Urinary bladder (tissue), 4 donors: ENCODE measurements around the gene WFIKKN1. TPM values are rescaled to one million over a fixed set of nuclear protein-coding genes. Genes with fewer than 3 reads are reported as not detected.
A peak's percentile ranks its signal among the peaks of the same experiment; 100 is the strongest.

Experiments
- DNase-seq: peaks from one replicate; pipeline ENCODE4 v3.0.0-alpha.2; 2015; ENCODE audit errors: extremely low spot score
- H3K27ac ChIP-seq: one replicate; pipeline ENCODE4 v1.5.1; 2013; ENCODE audit warnings: low read depth, mild to moderate bottlenecking, moderate library complexity
- H3K36me3 ChIP-seq: one replicate; pipeline ENCODE4 v1.6.1; 2013; ENCODE audit warnings: mild to moderate bottlenecking, moderate library complexity; ENCODE audit not compliant: insufficient read depth
- H3K4me1 ChIP-seq: one replicate; pipeline ENCODE4 v1.6.1; 2013; ENCODE audit warnings: mild to moderate bottlenecking, moderate library complexity; ENCODE audit not compliant: insufficient read depth
- H3K4me3 ChIP-seq: one replicate; pipeline ENCODE4 v1.5.1; 2013; ENCODE audit warnings: low read depth, low read length
- WGBS: extraction: QIAGEN DNeasy Blood & Tissue Kit; methylation state at CpG from one replicate; pipeline ENCODE4 v1.1.7; 2013; 5-methylcytosine and 5-hydroxymethylcytosine counted together
- polyA plus RNA-seq: library from polyadenylated mRNA; stranded (reverse); fragments of 200-250 nt; gene quantifications from one replicate; pipeline ENCODE4 v1.2.3, GENCODE V29; 2013
- total RNA-seq: library from RNA; depleted of rRNA; stranded (reverse); fragments of >200 nt; gene quantifications from one replicate; pipeline ENCODE4 v1.2.3, GENCODE V29; 2014
- donor health status: healthy with polysubstance abuse.
- donor health status: healthy.

The WFIKKN1 gene
- total and polyA plus RNA-seq, 2 donors: 0.30 to 0.37 TPM

DNA sequence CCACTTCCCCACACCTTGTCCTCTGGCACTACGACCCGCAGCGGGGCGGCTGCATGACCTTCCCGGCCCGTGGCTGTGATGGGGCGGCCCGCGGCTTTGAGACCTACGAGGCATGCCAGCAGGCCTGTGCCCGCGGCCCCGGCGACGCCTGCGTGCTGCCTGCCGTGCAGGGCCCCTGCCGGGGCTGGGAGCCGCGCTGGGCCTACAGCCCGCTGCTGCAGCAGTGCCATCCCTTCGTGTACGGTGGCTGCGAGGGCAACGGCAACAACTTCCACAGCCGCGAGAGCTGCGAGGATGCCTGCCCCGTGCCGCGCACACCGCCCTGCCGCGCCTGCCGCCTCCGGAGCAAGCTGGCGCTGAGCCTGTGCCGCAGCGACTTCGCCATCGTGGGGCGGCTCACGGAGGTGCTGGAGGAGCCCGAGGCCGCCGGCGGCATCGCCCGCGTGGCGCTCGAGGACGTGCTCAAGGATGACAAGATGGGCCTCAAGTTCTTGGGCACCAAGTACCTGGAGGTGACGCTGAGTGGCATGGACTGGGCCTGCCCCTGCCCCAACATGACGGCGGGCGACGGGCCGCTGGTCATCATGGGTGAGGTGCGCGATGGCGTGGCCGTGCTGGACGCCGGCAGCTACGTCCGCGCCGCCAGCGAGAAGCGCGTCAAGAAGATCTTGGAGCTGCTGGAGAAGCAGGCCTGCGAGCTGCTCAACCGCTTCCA is 2.7 kb downstream of the WFIKKN1 start:
- no peaks in the 10 kb centered on the region for H3K4me1 ChIP-seq
- no peak overlapping the region for H3K27ac ChIP-seq
- DNase-seq: no peak
- H3K4me3 ChIP-seq: no peak overlapping the region
- WGBS: 97% methylated on average over 74 of the region's 74 CpGs
- H3K36me3 ChIP-seq: no peaks in the 10 kb centered on the region

DNA sequence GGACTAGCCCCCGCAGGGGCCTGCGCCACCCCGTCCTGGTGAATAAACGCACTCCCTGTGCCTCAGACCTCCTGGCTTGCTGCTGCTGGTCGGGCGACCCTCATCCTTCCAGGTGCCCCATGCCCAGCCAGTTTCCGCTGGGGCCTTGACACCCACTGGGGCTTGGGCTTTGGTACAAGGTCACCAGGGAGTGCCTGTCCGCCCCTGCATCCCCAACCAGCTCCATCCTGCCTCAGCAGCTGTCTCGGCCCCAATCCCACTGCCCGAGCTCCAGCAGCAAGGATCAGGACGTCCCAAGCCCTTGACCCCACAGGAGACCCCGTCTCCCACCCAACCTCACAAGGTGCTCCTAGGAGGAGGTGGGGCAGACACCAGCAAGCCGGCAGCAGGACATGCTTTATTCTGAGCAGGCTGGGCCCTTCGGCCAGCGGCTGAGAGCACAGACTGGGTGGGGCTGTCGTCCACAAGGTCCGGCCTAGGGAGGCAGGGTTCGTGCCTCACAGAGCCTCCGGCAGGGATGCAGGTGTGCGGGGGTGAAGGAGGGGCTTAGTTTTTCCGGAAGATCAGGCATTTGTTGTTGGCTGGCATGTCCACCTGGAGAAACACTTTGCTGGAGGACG is 3.4 kb downstream of the WFIKKN1 start:
- DNase-seq: no peak
- Histone ChIP-seq H3K4me3 (no peak overlapping the region), H3K27ac (no peak overlapping the region), H3K36me3 (no peaks in the 10 kb centered on the region), H3K4me1 (no peaks in the 10 kb centered on the region)
- 91% methylated on average over 22 of the region's 22 CpGs for WGBS

DNA sequence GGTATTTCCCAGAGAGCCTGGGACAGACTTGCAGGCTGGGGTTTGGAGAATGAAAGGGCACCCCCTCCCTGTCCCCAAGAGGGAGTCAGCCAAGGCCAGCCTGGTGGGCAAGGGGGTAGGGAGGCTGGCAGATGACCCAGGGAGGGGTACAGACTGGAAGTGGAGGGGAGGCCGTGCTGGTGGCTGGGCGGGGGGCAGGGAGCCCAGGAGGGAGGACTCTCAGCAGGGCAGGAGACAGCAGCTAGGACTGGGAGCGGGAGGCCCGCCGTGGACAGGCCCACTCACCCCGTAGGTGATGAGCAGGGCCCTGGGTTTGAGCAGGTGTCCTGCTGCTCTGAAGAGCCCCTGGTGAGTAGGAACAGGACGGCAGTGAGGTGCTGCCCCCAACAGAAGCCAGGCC is 4.2 kb downstream of the WFIKKN1 start:
- no peak overlapping the region for H3K27ac ChIP-seq
- WGBS: 79% methylated on average over 7 of the region's 7 CpGs
- H3K4me1 ChIP-seq: no peaks in the 10 kb centered on the region
- H3K4me3 ChIP-seq: no peak overlapping the region
- no peak for DNase-seq
- H3K36me3 ChIP-seq: no peaks in the 10 kb centered on the region

DNA sequence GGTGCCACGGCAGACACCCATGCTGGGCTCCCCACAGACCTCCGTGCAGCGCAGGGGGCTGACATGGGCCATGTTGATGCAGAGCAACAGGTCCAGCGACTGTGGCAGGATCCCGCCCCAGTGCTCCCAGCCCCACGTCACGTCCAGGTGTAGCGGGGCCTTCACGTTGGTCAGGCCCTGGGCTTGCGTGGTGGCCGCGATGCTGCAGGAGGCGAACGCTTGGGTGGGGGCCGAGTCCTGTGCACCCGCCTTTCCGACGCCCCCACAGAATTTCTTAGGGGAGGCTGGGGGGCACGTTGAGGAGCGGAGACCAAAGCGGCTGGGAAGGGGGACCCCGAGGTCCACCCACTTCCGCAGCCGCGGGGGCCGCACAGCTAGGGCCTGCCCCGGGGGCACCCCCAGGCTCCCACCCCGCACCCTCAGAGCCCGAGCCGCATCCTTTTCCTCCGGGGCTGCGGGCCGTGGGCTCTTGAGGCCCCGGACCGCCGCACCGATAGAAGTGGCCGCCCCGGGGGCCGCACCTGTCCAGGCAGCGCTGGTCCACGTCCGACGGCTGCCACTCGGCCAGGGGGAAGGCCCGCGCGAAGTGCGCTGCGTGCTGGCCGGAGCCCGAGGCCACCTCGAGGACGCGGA is 4.9 kb downstream of the WFIKKN1 start:
- WGBS: 4% methylated on average over 55 of the region's 55 CpGs
- no peaks in the 10 kb centered on the region for H3K4me1 ChIP-seq
- H3K27ac ChIP-seq: peak overlapping the region; percentile 30
- DNase-seq: no peak
- H3K36me3 ChIP-seq: no peaks in the 10 kb centered on the region
- peak overlapping the region; percentile 89 for H3K4me3 ChIP-seq

DNA sequence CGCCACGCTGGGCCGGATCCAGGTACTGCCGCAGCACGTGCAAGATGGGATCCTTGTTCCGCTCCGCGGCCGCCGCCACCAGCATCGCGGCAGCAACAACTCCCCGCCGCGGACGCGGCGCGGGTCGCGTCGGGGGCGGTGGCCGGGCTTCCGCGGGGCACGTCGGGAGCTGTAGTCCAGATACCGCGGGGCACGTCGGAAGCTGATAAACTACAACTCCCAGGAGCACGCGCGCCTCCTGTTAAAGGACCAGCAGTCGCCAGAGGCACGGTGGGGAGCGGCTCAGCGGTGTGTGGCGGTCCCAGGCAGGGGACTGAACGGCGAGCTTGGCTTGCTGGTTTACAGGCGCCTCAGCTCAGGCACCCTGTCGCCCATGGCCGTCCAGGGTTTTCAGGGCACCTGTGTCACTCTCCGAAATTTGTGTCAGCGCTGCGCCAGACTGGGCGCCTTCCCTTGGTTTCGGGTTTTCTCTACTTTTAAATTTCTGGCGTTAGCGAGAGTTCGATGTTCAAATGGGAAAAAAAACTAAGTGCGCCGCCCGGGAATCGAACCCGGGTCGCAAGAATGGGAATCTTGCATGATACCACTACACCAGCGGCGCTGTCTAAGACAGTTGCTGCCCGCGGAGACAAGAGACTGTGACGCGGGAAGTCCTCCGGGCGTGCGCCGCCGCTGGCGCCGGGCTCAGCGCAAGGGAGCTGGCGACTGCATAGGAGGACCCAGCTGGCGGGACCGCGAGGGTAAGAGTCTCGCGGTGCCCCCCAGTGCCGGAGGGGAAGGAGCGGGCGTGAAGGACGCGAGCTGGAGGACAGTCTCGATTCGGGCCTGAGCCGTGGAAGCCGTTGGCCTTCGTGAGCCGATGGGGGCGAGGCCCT is 5.7 kb downstream of the WFIKKN1 start, which contains the start of gene METTL26:
METTL26 (minus strand) TSS at position 100 of the 875 bp plus-strand sequence; CDS start at position 85, 15 bp downstream.
- peak; percentile 83 for DNase-seq
- peak within 1 kb of the TSS; percentile 89 for H3K4me3 ChIP-seq
- H3K36me3 ChIP-seq: no peaks in the 10 kb centered on the region
- under 1% methylated on average over 91 of the region's 91 CpGs for WGBS
- H3K4me1 ChIP-seq: peaks cover 3% of the 10 kb centered on the region
- peak within 1 kb of the TSS; percentile 93 for H3K27ac ChIP-seq

DNA sequence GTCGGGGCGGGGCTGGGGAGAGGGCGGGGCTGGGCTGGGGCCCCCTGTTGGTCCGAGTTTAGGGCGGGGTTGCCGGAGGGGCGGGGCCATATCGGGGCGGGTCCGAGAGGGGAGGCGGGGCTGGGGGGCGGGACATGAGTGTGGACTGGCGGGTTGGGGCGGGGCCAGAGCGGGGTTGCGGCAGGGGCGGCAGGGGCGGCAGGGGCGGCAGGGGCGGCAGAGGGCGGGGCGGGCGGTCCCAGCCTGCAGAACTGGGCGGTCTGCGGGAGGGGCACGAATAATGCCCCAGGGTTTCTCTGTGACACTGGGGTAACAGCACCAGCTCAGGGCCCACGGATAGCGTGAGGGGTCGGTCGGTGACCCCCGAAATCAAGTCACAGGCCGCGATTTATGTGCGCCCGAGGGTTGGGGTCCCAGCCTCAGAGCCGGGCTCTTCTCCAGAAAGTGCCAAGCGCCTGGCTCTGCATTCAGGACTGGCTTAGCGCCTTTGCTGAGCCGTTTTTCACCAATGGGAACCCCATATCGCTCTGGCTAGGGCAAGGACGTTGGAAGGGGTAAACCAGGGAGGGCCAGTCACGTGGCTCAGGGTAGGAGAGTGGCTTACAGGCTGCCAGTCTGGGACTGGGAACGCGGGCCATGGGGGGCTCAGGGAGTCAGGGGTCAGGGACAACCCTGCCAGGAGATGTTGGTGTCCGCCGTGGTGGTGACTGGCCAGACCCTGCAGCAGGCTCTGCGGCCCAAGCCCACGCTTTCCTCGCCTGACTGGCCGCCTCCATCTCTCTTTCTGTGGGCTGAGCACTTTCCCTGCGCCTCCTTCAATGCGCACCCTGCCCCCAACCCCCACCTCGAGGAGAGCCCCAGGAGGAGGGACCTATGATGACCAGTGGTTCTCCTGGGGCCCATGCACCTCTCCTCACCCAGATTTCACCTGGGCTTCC is 6.6 kb downstream of the WFIKKN1 start:
- 17% methylated on average over 53 of the region's 53 CpGs for WGBS
- peaks cover 3% of the 10 kb centered on the region for H3K4me1 ChIP-seq
- H3K27ac ChIP-seq: no peak overlapping the region
- H3K4me3 ChIP-seq: peak overlapping the region; percentile 89
- DNase-seq: no peak
- H3K36me3 ChIP-seq: no peaks in the 10 kb centered on the region

DNA sequence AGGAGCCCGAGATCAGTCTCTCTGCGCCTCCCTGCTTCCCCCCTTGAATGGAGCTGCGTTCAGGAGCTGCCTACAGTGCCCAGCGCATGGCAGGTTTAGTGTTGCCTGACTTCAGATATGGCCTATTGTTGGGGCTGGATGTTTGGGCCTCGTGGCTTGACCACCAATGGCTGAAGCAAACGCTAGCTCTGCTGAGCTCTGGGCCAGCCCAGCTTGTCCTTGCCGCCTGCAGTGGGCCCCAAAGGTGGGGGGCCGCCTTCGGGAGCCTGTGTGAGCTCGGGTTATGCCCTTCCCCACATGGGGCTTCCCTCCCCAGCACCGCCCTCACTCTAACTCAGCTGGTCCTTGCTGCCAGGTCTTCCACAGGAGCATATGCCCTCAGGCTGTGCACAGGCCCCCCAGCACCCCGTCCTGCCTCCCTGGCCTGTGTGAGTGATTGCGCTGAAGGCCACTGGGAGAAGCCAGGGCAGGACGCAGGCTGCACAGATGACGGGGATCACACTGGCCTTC is 7.3 kb downstream of the WFIKKN1 start:
- H3K4me3 ChIP-seq: no peak overlapping the region
- H3K27ac ChIP-seq: no peak overlapping the region
- no peaks in the 10 kb centered on the region for H3K36me3 ChIP-seq
- no peak for DNase-seq
- H3K4me1 ChIP-seq: peaks cover 3% of the 10 kb centered on the region
- WGBS: 80% methylated on average over 15 of the region's 15 CpGs

DNA sequence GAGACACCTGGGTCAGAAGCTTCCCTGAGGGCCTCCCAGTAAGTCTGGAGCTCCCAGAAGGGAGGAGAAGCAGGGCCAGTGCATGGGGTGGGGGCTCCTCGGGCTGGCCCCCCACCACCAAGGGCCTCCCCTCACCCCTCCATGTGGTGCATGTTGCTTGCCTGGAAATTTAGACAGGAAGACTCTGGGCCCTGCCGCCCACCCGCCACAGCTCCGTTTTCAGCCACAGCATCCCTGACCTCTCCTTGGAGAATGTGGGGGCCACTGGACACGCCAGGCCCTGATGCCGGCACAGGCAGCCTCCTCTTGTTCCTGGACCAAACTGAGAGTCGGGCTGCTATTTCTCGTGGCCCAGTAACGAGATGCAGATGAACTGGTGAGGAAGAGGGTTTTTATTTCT is 8.1 kb downstream of the WFIKKN1 start:
- Histone ChIP-seq H3K4me1 (peaks cover 3% of the 10 kb centered on the region), H3K4me3 (no peak overlapping the region), H3K36me3 (no peaks in the 10 kb centered on the region), H3K27ac (no peak overlapping the region)
- DNase-seq: no peak
- WGBS: 77% methylated on average over 9 of the region's 9 CpGs

DNA sequence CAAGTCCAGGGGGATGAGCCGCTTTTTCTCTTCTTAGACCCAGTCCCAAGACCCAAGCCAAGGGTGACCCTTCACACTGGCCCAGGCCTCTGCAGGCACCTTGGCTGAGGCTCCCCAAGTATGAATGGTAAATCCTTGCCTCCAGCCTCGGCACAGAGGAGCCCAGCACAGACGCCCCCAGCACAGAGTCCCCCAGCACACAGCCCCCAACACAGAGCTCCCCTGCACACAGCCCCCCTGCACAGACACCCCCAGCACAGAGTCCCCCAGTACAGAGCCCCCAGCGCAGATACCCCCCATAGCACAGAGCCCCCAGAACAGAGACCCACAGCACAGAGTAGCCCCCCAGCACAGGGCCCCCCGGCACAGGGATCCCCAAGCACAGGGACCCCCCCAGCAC is 9.8 kb downstream of the WFIKKN1 start:
- H3K4me3 ChIP-seq: no peak overlapping the region
- DNase-seq: no peak
- H3K36me3 ChIP-seq: no peaks in the 10 kb centered on the region
- WGBS: 88% methylated on average over 5 of the region's 5 CpGs
- H3K27ac ChIP-seq: no peak overlapping the region
- peaks cover 3% of the 10 kb centered on the region for H3K4me1 ChIP-seq

DNA sequence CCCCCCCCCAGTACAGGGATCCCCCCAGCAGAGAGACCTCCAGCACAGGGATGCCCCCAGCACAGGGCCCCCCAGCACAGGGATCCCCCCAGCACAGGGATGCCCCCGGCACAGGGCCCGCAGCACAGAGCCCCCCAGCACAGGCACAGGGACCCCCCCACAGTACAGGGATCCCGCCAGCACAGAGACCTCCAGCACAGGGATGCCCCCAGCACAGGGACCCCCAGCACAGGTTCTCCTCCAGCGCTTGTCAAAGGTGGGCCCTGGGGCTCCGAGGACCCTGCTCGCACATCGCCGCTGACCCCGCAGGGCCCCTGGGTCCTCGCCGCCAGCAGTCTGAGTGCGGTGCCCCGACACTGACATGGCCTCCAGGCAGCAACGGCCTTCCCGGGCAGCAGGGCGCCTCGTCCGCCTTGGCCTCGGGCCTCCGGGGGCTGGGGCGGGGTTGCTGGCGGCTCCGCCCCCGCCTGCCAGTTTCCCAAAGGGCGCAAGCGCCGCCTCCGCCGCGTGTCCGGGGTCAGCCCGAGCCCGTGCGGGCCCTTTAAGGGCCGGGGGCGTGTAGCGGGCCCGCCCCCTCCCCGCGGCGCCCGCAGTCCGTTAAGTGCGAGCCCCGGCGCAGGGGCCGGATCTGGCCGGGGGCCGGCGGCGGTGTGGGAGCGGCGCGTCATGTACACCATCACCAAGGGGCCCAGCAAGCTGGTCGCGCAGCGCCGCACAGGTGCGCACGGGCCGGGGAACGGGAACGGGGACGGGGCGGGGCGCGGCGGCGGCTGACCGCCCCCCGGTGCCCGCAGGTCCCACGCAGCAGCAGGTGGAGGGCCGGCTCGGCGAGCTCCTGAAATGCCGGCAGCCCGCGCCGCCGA is 10.8 kb downstream of the WFIKKN1 start, which contains the start of gene MCRIP2:
MCRIP2 (plus strand) TSS at position 503 of the 863 bp plus-strand sequence; CDS start at position 667, 164 bp downstream.
- WGBS: 1% methylated on average over 81 of the region's 81 CpGs

DNA sequence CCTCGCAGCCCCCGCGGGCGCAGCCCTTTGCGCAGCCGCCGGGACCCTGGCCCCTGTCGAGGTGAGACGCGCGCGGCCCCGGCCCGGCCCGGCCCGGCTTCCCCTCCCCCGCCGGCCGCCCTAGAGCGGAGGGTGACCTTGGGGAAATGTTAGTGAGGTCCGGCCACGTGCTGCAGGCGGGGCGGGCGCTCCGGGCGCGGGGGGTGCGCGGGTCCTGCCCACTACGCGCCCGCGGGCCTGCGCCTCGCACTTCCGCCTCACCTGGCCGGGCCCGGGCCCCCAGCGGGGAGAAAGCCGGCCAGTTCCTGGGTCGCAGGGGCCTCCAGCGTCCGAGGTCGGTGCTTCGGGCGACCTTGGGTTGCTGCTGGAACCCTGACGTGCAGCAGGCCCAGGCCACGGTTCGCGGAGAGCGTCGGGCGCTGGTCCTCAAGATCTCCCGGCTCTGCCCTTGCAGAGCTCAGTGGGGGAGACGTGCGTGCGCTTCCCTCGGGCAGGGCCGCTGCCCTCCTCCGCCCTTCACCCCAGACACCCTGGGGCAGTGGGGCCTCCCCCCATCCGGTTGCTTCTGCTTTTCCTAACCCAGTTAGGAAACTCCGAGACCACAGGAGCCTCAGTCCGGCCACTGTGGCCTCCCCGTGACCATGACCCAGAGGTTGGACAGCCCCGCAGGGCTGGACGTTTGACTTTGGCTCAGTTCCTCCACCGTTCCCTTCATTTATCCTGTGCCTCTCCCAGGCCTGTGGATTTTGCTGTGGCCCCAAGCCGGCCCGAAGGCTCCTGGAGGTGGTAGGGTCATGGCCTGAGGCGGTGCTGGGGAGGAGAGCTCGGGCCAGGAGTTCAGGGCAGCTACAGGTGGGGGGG is 11.6 kb downstream of the WFIKKN1 start:
- peak overlapping the region; percentile 83 for H3K4me3 ChIP-seq
- 7% methylated on average over 72 of the region's 72 CpGs for WGBS
- DNase-seq: no peak
- peak overlapping the region; percentile 49 for H3K27ac ChIP-seq
- no peaks in the 10 kb centered on the region for H3K36me3 ChIP-seq
- H3K4me1 ChIP-seq: peaks cover 3% of the 10 kb centered on the region

More for the DNA sequence above, 10.8 kb downstream of the WFIKKN1 start, which contains the start of gene MCRIP2:
- H3K36me3 ChIP-seq: no peaks in the 10 kb centered on the region
- DNase-seq: no peak
- peak within 1 kb of the TSS; percentile 83 for H3K4me3 ChIP-seq
- peak within 1 kb of the TSS; percentile 78 for H3K27ac ChIP-seq
- H3K4me1 ChIP-seq: peaks cover 3% of the 10 kb centered on the region
